ENCODE measurements around the gene NELL1.

Gene NELL1

GRCh38 chr11:21402274-21402673 lies 732.9 kb downstream of the NELL1 start:
- no peak overlapping the region for H3K4me3 ChIP-seq (ENCODE audit: control insufficient read depth, low read depth, low read length)
- no peak for DNase-seq (ENCODE audit: low read depth)
- TF ChIP-seq CTCF (IDR thresholded peaks at IDR 0.05; ENCODE audit: control insufficient read depth, insufficient read depth, low read depth, low read length, missing control alignments), result no peak

GRCh38 chr11:21403069-21403468 lies 733.7 kb downstream of the NELL1 start:
- H3K4me3 ChIP-seq (ENCODE audit: control insufficient read depth, low read depth, low read length), result no peak overlapping the region
- no peak for DNase-seq (ENCODE audit: low read depth)
- no peak for TF ChIP-seq CTCF (IDR thresholded peaks at IDR 0.05; ENCODE audit: control insufficient read depth, insufficient read depth, low read depth, low read length, missing control alignments)

GRCh38 chr11:21405422-21405821 lies 736.0 kb downstream of the NELL1 start:
- no peak overlapping the region for H3K4me3 ChIP-seq (ENCODE audit: control insufficient read depth, low read depth, low read length)
- no peak for DNase-seq (ENCODE audit: low read depth)
- no peak for TF ChIP-seq CTCF (IDR thresholded peaks at IDR 0.05; ENCODE audit: control insufficient read depth, insufficient read depth, low read depth, low read length, missing control alignments)

GRCh38 chr11:21410513-21410912 lies 741.1 kb downstream of the NELL1 start:
- no peak for DNase-seq (ENCODE audit: low read depth)
- no peak for TF ChIP-seq CTCF (IDR thresholded peaks at IDR 0.05; ENCODE audit: control insufficient read depth, insufficient read depth, low read depth, low read length, missing control alignments)
- no peak overlapping the region for H3K4me3 ChIP-seq (ENCODE audit: control insufficient read depth, low read depth, low read length)

GRCh38 chr11:21411104-21411503 lies 741.7 kb downstream of the NELL1 start:
- no peak for TF ChIP-seq CTCF (IDR thresholded peaks at IDR 0.05; ENCODE audit: control insufficient read depth, insufficient read depth, low read depth, low read length, missing control alignments)
- no peak overlapping the region for H3K4me3 ChIP-seq (ENCODE audit: control insufficient read depth, low read depth, low read length)
- no peak for DNase-seq (ENCODE audit: low read depth)

GRCh38 chr11:21411597-21411996 lies 742.2 kb downstream of the NELL1 start:
- no peak overlapping the region for H3K4me3 ChIP-seq (ENCODE audit: control insufficient read depth, low read depth, low read length)
- DNase-seq (ENCODE audit: low read depth), result no peak
- no peak for TF ChIP-seq CTCF (IDR thresholded peaks at IDR 0.05; ENCODE audit: control insufficient read depth, insufficient read depth, low read depth, low read length, missing control alignments)
